D721Med (cell line): ENCODE measurements around the gene CHST2.
"Not testable (repeated sequence)": the region's sequence is repeated elsewhere in the genome, so short reads cannot be mapped to it uniquely, and the experiment has no call there.

Experiments used
- DNase-seq: peaks from one replicate; pipeline ENCODE4 v3.0.0; 2011; ENCODE audit warnings: low spot score; ENCODE audit not compliant: insufficient read length
- FAIRE-seq: peaks from 2 replicates; lab custom pipeline; 2011; peaks lifted over from hg19 to GRCh38; lab: Jason Lieb, UNC
- CTCF ChIP-seq: IDR thresholded peaks from 2 replicates; pipeline ENCODE4 v1.5.1; 2012; ENCODE audit warnings: mild to moderate bottlenecking, control low read depth; ENCODE audit not compliant: insufficient read depth; ENCODE audit errors: missing control alignments

CHST2 gene

GRCh38 chr3:143160437-143160836 is 40.9 kb downstream of the CHST2 start:
- FAIRE-seq (no peak), DNase-seq (no peak)
- no peak for TF ChIP-seq CTCF

GRCh38 chr3:143163562-143164100 is 44.1 kb downstream of the CHST2 start:
- FAIRE-seq (no peak), DNase-seq (no peak)
- no peak for TF ChIP-seq CTCF

GRCh38 chr3:143165211-143165610 is 45.6 kb downstream of the CHST2 start:
- DNase-seq (no peak), FAIRE-seq (no peak)
- no peak for TF ChIP-seq CTCF

- FAIRE-seq, DNase-seq: not testable (repeated sequence)
Measured at GRCh38 chr3:143165612-143166285, 46.2 kb downstream of the CHST2 start.

- FAIRE-seq (no peak), DNase-seq (no peak)
- TF ChIP-seq CTCF, result no peak
Measured at GRCh38 chr3:143166376-143166775, 46.8 kb downstream of the CHST2 start.

- FAIRE-seq (no peak), DNase-seq (no peak)
- TF ChIP-seq CTCF, result no peak
Measured at GRCh38 chr3:143167969-143168854, 48.6 kb downstream of the CHST2 start.

GRCh38 chr3:143168855-143169192 is 49.3 kb downstream of the CHST2 start:
- TF ChIP-seq CTCF, result no peak
- DNase-seq (no peak), FAIRE-seq (no peak)
